Peyer's patch (tissue), 4 donors: ENCODE measurements around the gene TMEM271.

Source experiments
- POLR2A ChIP-seq, 2 donors: fragments of 450-650 bp; IDR thresholded peaks; one replicate each; pipeline ENCODE4 v1.5.1; 2017; ENCODE audit warnings: antibody characterized with exemption in 2 of 2, mild to moderate bottlenecking in 2 of 2, moderate library complexity in 2 of 2
- TF ChIP-seq, protein P1 (sequence below), 6 experiments: fragments of 450-650 bp in 4 of 6; fragments of 200-600 bp in 2 of 6; sonication (generic) in 1 of 6; IDR thresholded peaks; one replicate each; pipeline ENCODE4 v1.5.1; 2017 to 2019; ENCODE audit warnings: antibody characterized with exemption in 6 of 6, mild to moderate bottlenecking in 3 of 6, moderate library complexity in 1 of 6

DNA sequence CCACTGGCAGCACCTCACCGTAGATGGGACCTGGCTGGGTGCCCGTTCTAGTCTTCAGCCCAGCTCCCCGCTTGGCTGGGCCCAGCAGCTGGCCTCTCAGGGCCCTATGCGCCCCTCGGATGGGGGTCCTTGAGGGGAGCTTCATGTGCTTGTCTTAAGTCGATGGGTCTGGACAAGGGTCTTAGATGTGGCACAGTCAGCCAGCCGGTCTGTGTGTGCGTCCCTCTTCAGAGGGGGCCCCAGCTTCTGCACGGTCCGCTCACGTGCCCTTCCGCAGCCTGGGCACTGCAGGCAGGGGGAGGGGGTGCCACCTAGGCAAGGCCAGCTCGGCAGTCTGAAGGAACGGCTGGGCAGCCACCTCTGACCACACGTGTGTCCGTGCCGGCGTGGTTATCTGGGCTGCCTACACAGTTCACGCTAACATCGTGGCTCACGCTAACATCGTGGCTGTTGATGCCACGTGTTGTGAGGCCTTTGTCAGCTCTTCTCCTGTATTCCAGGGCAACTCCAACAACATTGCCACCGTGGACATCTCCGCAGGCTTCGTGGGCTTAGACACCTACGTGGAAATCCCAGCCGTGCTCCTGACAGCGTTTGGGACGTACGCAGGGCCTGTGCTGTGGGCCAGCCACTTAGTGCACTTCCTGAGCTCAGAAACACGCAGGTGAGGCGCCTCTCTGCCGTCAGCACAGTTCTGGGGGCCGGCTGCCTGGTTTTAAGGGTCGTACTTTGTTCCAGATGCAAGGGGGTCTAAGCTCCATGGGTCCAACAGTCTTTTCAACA lies 42.6 kb downstream of the TMEM271 start:
- TF ChIP-seq, protein P1, sequence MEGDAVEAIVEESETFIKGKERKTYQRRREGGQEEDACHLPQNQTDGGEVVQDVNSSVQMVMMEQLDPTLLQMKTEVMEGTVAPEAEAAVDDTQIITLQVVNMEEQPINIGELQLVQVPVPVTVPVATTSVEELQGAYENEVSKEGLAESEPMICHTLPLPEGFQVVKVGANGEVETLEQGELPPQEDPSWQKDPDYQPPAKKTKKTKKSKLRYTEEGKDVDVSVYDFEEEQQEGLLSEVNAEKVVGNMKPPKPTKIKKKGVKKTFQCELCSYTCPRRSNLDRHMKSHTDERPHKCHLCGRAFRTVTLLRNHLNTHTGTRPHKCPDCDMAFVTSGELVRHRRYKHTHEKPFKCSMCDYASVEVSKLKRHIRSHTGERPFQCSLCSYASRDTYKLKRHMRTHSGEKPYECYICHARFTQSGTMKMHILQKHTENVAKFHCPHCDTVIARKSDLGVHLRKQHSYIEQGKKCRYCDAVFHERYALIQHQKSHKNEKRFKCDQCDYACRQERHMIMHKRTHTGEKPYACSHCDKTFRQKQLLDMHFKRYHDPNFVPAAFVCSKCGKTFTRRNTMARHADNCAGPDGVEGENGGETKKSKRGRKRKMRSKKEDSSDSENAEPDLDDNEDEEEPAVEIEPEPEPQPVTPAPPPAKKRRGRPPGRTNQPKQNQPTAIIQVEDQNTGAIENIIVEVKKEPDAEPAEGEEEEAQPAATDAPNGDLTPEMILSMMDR (IDR thresholded peaks at IDR 0.05) = no peak
- no peak for TF ChIP-seq POLR2A (IDR thresholded peaks at IDR 0.05)
